ENCODE data around the gene PLCD3.

Gene PLCD3

GRCh38 chr17:45149037-45149668 is 16.8 kb upstream of the PLCD3 start:
- DNase-seq = peak; percentile 71

GRCh38 chr17:45148183-45149036 is 16.1 kb upstream of the PLCD3 start, which contains the start of gene HEXIM1:
HEXIM1 (plus strand) TSS chr17:45148475; CDS start chr17:45149191, 716 bp downstream.
- peak; percentile 100 for DNase-seq

- DNase-seq = peak; percentile 91
These were observed 15.4 kb upstream of the PLCD3 start for GRCh38 chr17:45147581-45148182.

- DNase-seq = peak; percentile 87
These were observed 14.7 kb upstream of the PLCD3 start for GRCh38 chr17:45146890-45147580.

- no peak for DNase-seq
These were observed 14.2 kb upstream of the PLCD3 start for GRCh38 chr17:45146592-45146889.

GRCh38 chr17:45146166-45146565 is 13.9 kb upstream of the PLCD3 start:
- no peak for DNase-seq

- DNase-seq = no peak
These were observed 12.7 kb upstream of the PLCD3 start for GRCh38 chr17:45145035-45145389.

- peak; percentile 18 for DNase-seq
These were observed 12.1 kb upstream of the PLCD3 start for GRCh38 chr17:45144199-45145034.

- no peak for DNase-seq
These were observed 11.5 kb upstream of the PLCD3 start for GRCh38 chr17:45143767-45144198.

- no peak for DNase-seq
These were observed 10.9 kb upstream of the PLCD3 start for GRCh38 chr17:45143094-45143670.

- DNase-seq = no peak
These were observed 7.2 kb upstream of the PLCD3 start for GRCh38 chr17:45139533-45139920.

- DNase-seq = no peak
These were observed 6.7 kb upstream of the PLCD3 start for GRCh38 chr17:45138911-45139532.

- DNase-seq = no peak
These were observed 5.4 kb upstream of the PLCD3 start for GRCh38 chr17:45137561-45138305.

- no peak for DNase-seq
These were observed 4.7 kb upstream of the PLCD3 start for GRCh38 chr17:45136846-45137560.

- DNase-seq = no peak
These were observed 3.9 kb upstream of the PLCD3 start for GRCh38 chr17:45135978-45136791.

GRCh38 chr17:45135192-45135977 is 3.1 kb upstream of the PLCD3 start, which contains the start of gene ACBD4:
ACBD4 (plus strand) TSS chr17:45135687; CDS start chr17:45136145, 458 bp downstream.
- peak; percentile 98 for DNase-seq

GRCh38 chr17:45132572-45133463 is 503 bp upstream of the PLCD3 start:
- DNase-seq = peak; percentile 69

Data from NCI-H774 (cell line).